ENCODE data around the gene RWDD3.

DNA sequence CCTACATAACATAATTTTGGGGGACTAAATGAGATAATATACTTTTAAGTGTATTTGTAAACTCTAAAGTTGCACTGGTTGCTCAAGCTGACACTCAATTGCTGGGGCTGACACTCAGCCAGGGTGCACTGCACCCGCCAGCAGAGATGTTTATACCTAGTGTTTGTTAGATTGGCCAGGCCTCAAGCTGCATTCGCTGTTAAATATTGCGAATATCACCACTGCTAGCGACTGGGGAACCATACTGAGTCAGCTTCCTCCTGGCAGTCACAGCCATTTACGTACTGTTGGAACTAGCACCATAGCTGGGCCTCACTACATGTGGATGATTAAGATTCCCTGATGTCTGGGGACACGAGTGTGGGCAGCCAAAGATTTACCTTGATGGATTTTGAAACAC is 12.7 kb upstream of the RWDD3 start:
- TF ChIP-seq PATZ1 (CRISPR knock-in tag; IDR thresholded peaks at IDR 0.05; ENCODE audit: borderline replicate concordance) (no peak), ZFP30 (CRISPR knock-in tag; IDR thresholded peaks at IDR 0.05) (no peak), ZFP3 (CRISPR knock-in tag; IDR thresholded peaks at IDR 0.05) (no peak), SNAI2 (CRISPR knock-in tag; IDR thresholded peaks at IDR 0.05) (no peak), BACH2 (CRISPR knock-in tag; IDR thresholded peaks at IDR 0.05; ENCODE audit: borderline replicate concordance) (no peak), ARNTL (CRISPR knock-in tag; IDR thresholded peaks at IDR 0.05; ENCODE audit: borderline replicate concordance, low read depth) (no peak), TCF4 (CRISPR knock-in tag; IDR thresholded peaks at IDR 0.05; ENCODE audit: borderline replicate concordance) (no peak)
- TF ChIP-seq, protein P1, sequence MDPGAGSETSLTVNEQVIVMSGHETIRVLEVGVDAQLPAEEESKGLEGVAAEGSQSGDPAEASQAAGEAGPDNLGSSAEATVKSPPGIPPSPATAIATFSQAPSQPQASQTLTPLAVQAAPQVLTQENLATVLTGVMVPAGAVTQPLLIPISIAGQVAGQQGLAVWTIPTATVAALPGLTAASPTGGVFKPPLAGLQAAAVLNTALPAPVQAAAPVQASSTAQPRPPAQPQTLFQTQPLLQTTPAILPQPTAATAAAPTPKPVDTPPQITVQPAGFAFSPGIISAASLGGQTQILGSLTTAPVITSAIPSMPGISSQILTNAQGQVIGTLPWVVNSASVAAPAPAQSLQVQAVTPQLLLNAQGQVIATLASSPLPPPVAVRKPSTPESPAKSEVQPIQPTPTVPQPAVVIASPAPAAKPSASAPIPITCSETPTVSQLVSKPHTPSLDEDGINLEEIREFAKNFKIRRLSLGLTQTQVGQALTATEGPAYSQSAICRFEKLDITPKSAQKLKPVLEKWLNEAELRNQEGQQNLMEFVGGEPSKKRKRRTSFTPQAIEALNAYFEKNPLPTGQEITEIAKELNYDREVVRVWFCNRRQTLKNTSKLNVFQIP (CRISPR knock-in tag; IDR thresholded peaks at IDR 0.05; ENCODE audit: borderline replicate concordance, low read depth) = no peak
- TF ChIP-seq, protein P2, sequence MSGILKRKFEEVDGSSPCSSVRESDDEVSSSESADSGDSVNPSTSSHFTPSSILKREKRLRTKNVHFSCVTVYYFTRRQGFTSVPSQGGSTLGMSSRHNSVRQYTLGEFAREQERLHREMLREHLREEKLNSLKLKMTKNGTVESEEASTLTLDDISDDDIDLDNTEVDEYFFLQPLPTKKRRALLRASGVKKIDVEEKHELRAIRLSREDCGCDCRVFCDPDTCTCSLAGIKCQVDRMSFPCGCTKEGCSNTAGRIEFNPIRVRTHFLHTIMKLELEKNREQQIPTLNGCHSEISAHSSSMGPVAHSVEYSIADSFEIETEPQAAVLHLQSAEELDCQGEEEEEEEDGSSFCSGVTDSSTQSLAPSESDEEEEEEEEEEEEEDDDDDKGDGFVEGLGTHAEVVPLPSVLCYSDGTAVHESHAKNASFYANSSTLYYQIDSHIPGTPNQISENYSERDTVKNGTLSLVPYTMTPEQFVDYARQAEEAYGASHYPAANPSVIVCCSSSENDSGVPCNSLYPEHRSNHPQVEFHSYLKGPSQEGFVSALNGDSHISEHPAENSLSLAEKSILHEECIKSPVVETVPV (CRISPR knock-in tag; IDR thresholded peaks at IDR 0.05) = no peak

Data from SK-N-SH treated with all-trans-retinoic acid at 6 μM for 48 hours (cell line).